Measurements from ENCODE around the gene RHOV.

DNA sequence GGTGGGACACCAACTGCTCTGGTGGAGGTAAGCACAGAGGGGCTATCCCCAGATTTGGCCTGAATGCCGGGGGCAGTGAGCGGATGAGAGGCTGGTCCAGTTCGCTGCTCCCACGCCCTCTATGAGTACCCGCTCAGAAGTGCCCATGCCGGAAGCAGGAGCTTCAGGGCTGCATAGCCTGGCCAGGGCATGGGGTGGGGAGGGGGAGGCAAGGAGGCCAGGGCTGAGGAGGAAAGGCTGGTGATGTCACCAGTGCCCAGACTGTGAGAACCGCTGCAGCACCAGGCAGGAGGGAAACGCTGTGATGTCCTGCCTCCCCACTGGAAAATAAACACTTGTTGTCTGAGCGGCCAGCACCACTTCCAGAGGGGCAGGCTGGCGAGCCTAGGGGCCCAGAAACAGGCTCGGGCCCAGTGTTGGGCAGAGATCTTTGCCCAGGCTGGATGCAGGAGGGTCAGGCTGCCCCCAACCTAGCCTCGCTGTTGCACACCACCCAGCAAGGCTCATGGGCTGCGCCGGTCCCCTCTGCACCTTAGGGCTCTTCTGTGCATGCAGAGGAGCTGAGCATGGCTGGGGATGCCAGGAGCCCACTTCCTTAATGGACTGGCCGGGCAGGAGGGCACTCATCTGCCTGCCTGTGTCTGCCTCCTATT, 44.2 kb upstream of the RHOV start:
- TF ChIP-seq, protein P1, sequence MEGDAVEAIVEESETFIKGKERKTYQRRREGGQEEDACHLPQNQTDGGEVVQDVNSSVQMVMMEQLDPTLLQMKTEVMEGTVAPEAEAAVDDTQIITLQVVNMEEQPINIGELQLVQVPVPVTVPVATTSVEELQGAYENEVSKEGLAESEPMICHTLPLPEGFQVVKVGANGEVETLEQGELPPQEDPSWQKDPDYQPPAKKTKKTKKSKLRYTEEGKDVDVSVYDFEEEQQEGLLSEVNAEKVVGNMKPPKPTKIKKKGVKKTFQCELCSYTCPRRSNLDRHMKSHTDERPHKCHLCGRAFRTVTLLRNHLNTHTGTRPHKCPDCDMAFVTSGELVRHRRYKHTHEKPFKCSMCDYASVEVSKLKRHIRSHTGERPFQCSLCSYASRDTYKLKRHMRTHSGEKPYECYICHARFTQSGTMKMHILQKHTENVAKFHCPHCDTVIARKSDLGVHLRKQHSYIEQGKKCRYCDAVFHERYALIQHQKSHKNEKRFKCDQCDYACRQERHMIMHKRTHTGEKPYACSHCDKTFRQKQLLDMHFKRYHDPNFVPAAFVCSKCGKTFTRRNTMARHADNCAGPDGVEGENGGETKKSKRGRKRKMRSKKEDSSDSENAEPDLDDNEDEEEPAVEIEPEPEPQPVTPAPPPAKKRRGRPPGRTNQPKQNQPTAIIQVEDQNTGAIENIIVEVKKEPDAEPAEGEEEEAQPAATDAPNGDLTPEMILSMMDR (IDR thresholded peaks at IDR 0.05; ENCODE audit: low read depth, low read length) = no peak
- no peak for TF ChIP-seq EZH2phosphoT487 (IDR thresholded peaks at IDR 0.05; ENCODE audit: low read depth)

Data from OCI-LY3 (cell line).